ENCODE measurements around the gene PAH. TPM values are rescaled to one million over a fixed set of nuclear protein-coding genes. Genes with fewer than 3 reads are reported as not detected.

PAH gene
- total and polyA plus RNA-seq, 2 of the 13 experiments (the other 11 are each of a cell fraction or from before 2014, with no cell fraction given): 192 to 451 TPM

DNA sequence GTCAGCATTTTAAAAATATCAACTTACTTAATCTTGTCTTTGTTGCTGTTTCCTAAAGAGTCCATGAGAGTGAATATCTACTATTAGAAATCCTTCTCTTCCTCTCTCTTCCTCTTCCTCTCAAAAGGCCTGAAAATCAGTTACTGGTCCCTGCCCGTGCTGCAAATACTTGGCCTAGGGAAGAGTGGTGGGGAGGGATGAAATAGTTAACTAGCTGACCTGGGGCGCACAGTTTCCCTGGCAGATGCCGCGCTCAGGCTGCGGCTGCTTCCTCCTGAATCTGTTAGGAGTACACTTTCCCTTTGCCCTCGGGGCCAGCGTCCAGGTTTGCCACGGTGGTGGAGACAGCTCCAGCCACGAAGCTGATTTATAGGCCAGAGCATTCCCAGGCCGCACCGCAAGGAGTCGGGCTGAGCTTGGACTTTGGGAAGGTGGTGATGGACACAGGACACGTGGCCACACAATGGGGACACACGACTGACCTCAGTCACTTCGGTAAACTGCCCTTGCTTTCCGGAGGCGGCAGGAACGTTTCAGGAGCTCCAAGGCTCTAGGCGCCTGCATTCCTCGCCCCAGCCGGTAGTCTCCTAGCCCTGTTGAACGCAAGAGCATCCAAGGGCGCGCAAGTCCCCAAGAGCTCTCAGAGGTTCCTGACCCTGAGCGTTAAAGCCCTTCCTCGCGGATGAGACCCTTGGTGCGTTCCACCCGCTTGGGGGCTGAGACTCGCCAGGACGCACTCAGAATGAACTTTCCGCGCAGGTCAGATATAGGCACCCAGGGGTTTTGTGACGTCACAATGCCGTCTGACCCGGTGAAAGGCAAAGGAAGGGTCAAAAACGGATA is 33.3 kb upstream of the PAH start (continued):
- TF ChIP-seq, protein P1, sequence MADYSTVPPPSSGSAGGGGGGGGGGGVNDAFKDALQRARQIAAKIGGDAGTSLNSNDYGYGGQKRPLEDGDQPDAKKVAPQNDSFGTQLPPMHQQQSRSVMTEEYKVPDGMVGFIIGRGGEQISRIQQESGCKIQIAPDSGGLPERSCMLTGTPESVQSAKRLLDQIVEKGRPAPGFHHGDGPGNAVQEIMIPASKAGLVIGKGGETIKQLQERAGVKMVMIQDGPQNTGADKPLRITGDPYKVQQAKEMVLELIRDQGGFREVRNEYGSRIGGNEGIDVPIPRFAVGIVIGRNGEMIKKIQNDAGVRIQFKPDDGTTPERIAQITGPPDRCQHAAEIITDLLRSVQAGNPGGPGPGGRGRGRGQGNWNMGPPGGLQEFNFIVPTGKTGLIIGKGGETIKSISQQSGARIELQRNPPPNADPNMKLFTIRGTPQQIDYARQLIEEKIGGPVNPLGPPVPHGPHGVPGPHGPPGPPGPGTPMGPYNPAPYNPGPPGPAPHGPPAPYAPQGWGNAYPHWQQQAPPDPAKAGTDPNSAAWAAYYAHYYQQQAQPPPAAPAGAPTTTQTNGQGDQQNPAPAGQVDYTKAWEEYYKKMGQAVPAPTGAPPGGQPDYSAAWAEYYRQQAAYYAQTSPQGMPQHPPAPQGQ (CRISPR knock-in tag; IDR thresholded peaks at IDR 0.05; ENCODE audit: borderline replicate concordance): no peak
- no peak for TF ChIP-seq PHF21A (CRISPR knock-in tag; IDR thresholded peaks at IDR 0.05)
- TF ChIP-seq POLR2AphosphoS2 (IDR thresholded peaks at IDR 0.05; ENCODE audit: low read depth, low read length): no peak
- no peak for TF ChIP-seq NFKBIZ (CRISPR knock-in tag; IDR thresholded peaks at IDR 0.05)
- TF ChIP-seq, protein P2, sequence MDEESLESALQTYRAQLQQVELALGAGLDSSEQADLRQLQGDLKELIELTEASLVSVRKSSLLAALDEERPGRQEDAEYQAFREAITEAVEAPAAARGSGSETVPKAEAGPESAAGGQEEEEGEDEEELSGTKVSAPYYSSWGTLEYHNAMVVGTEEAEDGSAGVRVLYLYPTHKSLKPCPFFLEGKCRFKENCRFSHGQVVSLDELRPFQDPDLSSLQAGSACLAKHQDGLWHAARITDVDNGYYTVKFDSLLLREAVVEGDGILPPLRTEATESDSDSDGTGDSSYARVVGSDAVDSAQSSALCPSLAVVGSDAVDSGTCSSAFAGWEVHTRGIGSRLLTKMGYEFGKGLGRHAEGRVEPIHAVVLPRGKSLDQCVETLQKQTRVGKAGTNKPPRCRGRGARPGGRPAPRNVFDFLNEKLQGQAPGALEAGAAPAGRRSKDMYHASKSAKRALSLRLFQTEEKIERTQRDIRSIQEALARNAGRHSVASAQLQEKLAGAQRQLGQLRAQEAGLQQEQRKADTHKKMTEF (CRISPR knock-in tag; IDR thresholded peaks at IDR 0.05): peak; percentile 37; the same call in 1 of the 2 replicates
- no peak for TF ChIP-seq ZNF572 (CRISPR knock-in tag; IDR thresholded peaks at IDR 0.05)
- TF ChIP-seq, protein P3, sequence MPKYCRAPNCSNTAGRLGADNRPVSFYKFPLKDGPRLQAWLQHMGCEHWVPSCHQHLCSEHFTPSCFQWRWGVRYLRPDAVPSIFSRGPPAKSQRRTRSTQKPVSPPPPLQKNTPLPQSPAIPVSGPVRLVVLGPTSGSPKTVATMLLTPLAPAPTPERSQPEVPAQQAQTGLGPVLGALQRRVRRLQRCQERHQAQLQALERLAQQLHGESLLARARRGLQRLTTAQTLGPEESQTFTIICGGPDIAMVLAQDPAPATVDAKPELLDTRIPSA (CRISPR knock-in tag; IDR thresholded peaks at IDR 0.05; ENCODE audit: borderline replicate concordance): no peak
- TF ChIP-seq HNRNPLL (IDR thresholded peaks at IDR 0.05; ENCODE audit: low read depth, low read length, poor library complexity, severe bottlenecking): no peak
- TF ChIP-seq THAP11 (CRISPR knock-in tag; IDR thresholded peaks at IDR 0.05): 0 out of 2 replicates have a peak, but pooled peaks have one; percentile 39
- TF ChIP-seq, protein P4, sequence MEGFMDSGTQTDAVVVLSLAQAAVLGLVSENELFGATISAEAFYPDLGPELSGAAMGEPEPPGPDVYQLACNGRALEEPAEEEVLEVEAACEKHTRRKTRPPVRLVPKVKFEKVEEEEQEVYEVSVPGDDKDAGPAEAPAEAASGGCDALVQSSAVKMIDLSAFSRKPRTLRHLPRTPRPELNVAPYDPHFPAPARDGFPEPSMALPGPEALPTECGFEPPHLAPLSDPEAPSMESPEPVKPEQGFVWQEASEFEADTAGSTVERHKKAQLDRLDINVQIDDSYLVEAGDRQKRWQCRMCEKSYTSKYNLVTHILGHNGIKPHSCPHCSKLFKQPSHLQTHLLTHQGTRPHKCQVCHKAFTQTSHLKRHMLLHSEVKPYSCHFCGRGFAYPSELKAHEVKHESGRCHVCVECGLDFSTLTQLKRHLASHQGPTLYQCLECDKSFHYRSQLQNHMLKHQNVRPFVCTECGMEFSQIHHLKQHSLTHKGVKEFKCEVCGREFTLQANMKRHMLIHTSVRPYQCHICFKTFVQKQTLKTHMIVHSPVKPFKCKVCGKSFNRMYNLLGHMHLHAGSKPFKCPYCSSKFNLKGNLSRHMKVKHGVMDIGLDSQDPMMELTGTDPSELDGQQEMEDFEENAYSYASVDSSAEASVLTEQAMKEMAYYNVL (CRISPR knock-in tag; IDR thresholded peaks at IDR 0.05; ENCODE audit: borderline replicate concordance): no peak
- TF ChIP-seq ZNF121 (CRISPR knock-in tag; IDR thresholded peaks at IDR 0.05): no peak
- TF ChIP-seq, protein P5, sequence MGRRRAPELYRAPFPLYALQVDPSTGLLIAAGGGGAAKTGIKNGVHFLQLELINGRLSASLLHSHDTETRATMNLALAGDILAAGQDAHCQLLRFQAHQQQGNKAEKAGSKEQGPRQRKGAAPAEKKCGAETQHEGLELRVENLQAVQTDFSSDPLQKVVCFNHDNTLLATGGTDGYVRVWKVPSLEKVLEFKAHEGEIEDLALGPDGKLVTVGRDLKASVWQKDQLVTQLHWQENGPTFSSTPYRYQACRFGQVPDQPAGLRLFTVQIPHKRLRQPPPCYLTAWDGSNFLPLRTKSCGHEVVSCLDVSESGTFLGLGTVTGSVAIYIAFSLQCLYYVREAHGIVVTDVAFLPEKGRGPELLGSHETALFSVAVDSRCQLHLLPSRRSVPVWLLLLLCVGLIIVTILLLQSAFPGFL (CRISPR knock-in tag; IDR thresholded peaks at IDR 0.05): no peak
- TF ChIP-seq JDP2 (CRISPR knock-in tag; IDR thresholded peaks at IDR 0.05; ENCODE audit: borderline replicate concordance): no peak
- no peak for TF ChIP-seq SNRNP70 (IDR thresholded peaks at IDR 0.05; ENCODE audit: low read depth, low read length)
- TF ChIP-seq, protein P6, sequence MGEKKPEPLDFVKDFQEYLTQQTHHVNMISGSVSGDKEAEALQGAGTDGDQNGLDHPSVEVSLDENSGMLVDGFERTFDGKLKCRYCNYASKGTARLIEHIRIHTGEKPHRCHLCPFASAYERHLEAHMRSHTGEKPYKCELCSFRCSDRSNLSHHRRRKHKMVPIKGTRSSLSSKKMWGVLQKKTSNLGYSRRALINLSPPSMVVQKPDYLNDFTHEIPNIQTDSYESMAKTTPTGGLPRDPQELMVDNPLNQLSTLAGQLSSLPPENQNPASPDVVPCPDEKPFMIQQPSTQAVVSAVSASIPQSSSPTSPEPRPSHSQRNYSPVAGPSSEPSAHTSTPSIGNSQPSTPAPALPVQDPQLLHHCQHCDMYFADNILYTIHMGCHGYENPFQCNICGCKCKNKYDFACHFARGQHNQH (CRISPR knock-in tag; IDR thresholded peaks at IDR 0.05): no peak; the same call in 1 of the 2 replicates
- peak; percentile 77; the same call in 1 of the 2 replicates for TF ChIP-seq MTA1 (CRISPR knock-in tag; IDR thresholded peaks at IDR 0.05; ENCODE audit: borderline replicate concordance)
- TF ChIP-seq ZNF598 (CRISPR knock-in tag; IDR thresholded peaks at IDR 0.05; ENCODE audit: borderline replicate concordance): no peak
- TF ChIP-seq, protein P7, sequence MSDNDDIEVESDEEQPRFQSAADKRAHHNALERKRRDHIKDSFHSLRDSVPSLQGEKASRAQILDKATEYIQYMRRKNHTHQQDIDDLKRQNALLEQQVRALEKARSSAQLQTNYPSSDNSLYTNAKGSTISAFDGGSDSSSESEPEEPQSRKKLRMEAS (IDR thresholded peaks at IDR 0.05): peak; percentile 93
- no peak for TF ChIP-seq EZH2 (conservative IDR thresholded peaks at IDR 0.05; ENCODE audit: low read depth, low read length)
- TF ChIP-seq FOXM1 (CRISPR knock-in tag; IDR thresholded peaks at IDR 0.05): no peak

Measured in HepG2 (cell line).